ENCODE measurements around the gene TEK.

TEK gene

DNA sequence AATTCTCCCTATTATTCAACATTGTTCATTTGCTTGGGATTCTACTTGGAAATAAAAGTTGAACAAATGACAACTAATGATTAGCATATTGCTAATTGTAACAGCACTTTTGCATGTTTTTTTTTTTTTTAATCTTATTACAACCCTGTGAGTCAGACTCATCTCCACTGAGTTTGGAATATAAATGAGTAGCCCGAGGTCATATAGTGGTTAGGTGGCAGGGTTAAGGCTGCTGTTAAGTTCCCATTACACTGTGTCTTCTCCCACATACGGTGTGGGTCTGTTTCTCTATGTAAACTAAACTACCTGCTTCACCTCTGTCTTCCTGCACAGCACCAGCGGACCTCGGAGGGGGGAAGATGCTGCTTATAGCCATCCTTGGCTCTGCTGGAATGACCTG is 95.6 kb downstream of the TEK start:
- no peak overlapping the region for H3K4me3 ChIP-seq (ENCODE audit: low read depth, low read length)
- TF ChIP-seq, protein P1, sequence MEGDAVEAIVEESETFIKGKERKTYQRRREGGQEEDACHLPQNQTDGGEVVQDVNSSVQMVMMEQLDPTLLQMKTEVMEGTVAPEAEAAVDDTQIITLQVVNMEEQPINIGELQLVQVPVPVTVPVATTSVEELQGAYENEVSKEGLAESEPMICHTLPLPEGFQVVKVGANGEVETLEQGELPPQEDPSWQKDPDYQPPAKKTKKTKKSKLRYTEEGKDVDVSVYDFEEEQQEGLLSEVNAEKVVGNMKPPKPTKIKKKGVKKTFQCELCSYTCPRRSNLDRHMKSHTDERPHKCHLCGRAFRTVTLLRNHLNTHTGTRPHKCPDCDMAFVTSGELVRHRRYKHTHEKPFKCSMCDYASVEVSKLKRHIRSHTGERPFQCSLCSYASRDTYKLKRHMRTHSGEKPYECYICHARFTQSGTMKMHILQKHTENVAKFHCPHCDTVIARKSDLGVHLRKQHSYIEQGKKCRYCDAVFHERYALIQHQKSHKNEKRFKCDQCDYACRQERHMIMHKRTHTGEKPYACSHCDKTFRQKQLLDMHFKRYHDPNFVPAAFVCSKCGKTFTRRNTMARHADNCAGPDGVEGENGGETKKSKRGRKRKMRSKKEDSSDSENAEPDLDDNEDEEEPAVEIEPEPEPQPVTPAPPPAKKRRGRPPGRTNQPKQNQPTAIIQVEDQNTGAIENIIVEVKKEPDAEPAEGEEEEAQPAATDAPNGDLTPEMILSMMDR (IDR thresholded peaks at IDR 0.05; ENCODE audit: insufficient read depth, low read depth, low read length, missing control alignments), result no peak
- DNase-seq (ENCODE audit: low read depth), result no peak

DNA sequence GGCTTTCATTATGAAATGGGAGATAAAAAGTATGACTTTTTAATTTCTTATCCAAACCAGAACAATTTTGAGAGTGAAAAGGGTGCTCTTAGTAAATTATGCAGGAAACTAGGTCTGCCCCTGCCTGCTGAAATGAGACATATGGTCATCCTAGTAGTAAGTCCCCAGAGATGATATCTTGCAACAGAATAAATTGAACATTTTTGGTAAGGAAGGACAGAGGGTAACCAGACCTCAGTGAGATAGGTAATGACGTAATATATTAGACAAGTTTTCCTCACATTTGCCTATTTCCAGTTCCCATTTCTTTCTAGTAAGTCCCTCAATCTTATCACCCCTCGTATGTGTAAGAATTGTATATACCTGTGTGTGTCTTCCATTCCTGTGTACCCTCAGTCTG is 96.2 kb downstream of the TEK start:
- H3K4me3 ChIP-seq (ENCODE audit: low read depth, low read length), result no peak overlapping the region
- no peak for DNase-seq (ENCODE audit: low read depth)
- TF ChIP-seq, protein P1 (IDR thresholded peaks at IDR 0.05; ENCODE audit: insufficient read depth, low read depth, low read length, missing control alignments), result no peak

DNA sequence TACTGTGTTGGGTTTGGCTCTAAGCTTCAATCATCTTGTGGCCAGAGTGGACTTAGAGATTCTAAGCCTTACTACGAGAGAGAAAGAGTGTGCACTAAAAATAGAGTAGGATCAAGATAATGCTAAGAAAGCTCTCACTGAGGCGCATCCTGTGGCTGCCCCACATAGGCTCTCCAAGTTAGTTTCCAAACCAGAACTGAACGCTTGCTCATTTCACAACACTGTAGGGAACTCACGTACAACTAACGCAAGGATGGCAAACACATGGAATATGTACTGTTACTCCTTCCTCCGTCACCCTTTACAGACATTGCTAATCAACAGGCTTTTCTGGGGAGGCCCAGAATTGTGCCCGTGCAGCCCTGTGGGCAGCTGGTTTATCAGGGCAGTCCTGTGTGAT is 97.0 kb downstream of the TEK start:
- TF ChIP-seq, protein P1 (IDR thresholded peaks at IDR 0.05; ENCODE audit: insufficient read depth, low read depth, low read length, missing control alignments), result no peak
- DNase-seq (ENCODE audit: low read depth), result no peak
- no peak overlapping the region for H3K4me3 ChIP-seq (ENCODE audit: low read depth, low read length)

DNA sequence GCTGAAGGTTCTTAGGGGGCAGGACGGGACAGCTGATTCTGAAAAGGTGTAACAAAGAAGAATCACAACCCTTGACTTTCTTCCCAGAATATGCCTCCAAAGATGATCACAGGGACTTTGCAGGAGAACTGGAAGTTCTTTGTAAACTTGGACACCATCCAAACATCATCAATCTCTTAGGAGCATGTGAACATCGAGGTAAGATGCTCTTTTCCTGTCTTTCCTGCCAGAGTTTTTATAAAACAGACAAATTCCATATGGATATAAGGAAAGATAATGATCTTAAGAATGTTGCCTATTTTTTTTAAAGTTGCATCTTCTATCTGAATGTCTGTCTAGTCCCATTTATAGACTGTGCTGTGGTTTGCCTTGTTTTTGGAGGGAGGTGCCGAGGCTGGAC is 100.0 kb downstream of the TEK start:
- no peak overlapping the region for H3K4me3 ChIP-seq (ENCODE audit: low read depth, low read length)
- TF ChIP-seq, protein P1 (IDR thresholded peaks at IDR 0.05; ENCODE audit: insufficient read depth, low read depth, low read length, missing control alignments), result no peak
- DNase-seq (ENCODE audit: low read depth), result no peak

DNA sequence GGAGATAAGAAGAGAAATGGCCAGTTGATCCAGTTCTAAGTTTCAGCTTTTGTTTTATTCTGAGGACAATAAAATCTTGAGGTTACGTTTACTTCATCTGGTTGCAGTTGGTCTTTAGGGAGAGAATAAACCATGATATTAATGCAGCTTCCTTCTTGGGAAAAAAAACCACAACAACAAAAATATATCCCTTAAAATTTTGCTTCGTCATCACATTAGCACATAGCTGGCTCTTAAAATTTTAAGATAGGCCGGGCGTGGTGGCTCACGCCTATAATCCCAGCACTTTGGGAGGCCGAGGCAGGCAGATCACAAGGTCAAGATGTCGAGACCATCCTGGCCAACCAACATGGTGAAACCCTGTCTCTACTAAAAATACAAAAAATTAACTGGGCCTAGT is 101.6 kb downstream of the TEK start:
- no peak overlapping the region for H3K4me3 ChIP-seq (ENCODE audit: low read depth, low read length)
- no peak for DNase-seq (ENCODE audit: low read depth)
- TF ChIP-seq, protein P1 (IDR thresholded peaks at IDR 0.05; ENCODE audit: insufficient read depth, low read depth, low read length, missing control alignments), result no peak

DNA sequence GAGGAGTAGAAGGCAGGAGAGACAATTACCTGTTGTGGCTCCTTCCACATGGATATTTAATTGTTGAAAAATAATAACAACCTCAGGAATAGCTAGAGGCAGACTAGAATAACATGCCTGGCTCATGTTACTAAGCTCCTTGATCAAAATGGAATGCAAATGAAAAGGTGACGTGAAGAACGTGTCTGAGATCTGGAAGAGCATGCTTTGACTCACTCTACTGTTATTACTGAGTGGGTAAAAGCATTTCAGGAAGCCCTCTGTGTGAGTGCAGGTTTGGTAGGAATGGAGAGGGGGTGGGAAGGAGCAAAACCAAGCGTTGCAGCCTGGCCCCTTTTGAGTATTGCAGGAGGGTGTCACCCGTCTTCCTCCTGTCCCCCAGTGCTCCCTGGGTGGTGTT is 103.2 kb downstream of the TEK start:
- no peak for DNase-seq (ENCODE audit: low read depth)
- H3K4me3 ChIP-seq (ENCODE audit: low read depth, low read length), result no peak overlapping the region
- TF ChIP-seq, protein P1 (IDR thresholded peaks at IDR 0.05; ENCODE audit: insufficient read depth, low read depth, low read length, missing control alignments), result no peak

DNA sequence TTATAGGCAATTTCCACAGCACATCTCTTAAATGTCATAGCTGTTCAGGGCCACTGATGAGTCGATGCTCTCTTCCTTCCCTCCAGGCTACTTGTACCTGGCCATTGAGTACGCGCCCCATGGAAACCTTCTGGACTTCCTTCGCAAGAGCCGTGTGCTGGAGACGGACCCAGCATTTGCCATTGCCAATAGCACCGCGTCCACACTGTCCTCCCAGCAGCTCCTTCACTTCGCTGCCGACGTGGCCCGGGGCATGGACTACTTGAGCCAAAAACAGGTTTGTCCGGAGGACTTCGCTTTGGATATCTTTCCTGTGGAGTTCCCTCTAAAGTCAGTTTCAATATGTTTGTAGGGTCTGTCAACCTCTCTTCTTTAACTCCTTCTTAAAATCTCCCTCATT is 103.6 kb downstream of the TEK start:
- H3K4me3 ChIP-seq (ENCODE audit: low read depth, low read length), result no peak overlapping the region
- TF ChIP-seq, protein P1 (IDR thresholded peaks at IDR 0.05; ENCODE audit: insufficient read depth, low read depth, low read length, missing control alignments), result no peak
- no peak for DNase-seq (ENCODE audit: low read depth)

All from GM12865 (cell line).